CD4-positive, alpha-beta T cell treated with Interleukin-12 subunit alpha and Interleukin-12 subunit beta, for 1 hour (primary cell): ENCODE results near the gene CLPTM1L.
"Not testable (repeated sequence)": the region's sequence is repeated elsewhere in the genome, so short reads cannot be mapped to it uniquely, and the experiment has no call there.

Experiments
- DNase-seq: peaks from one replicate; pipeline ENCODE4 v3.0.0-alpha.2; 2020

The CLPTM1L gene

DNA sequence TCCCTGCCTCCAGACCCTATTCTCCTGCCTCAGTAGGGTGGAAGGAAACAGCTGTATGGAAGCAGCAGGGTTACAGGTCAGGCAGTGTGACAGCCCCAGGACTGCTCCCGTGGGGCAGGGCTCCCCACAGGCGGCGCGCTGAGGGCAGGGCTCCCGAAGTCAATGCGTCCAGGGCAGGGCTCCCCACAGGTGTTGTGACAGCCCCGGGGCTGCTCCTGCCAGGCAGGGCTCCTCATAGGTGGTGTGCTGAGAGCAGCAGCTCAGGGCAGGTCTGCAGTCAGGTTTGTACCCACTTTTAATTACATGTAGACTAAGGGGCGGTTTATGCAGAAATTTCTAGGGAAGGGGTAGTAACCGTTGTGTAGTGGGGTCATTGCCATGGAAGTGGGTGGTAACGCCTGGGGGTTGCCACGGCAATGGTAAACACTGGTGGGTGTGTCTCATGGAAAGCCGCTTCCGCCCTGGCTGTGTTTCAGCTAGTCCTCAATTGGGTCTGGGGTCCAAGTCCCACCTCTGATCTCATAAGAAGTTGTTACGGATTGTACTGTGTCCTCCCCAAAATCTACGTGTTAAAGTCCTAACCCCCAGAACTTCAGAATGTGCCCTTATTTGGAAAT is 33.4 kb downstream of the CLPTM1L start:
- DNase-seq, result no peak

DNA sequence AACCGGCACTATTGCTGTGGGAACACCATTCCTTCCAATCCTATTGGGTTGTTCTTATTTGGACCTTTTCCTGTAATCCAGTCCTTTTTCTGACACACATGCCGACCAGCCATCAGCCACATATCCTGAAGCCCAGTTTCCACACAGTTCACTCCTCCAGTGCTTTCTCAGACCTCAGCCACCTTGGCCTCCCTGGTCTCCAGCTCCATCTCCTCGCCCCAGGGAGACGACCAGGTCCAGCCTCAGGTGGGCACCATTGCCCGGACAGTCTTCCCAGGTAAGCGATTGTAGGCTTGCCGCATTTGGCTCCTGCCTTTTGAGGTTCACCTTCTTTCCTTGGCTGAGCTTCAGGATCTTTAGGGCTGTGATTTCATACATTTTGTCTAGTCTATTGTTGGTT is 34.8 kb downstream of the CLPTM1L start:
- no peak for DNase-seq

GRCh38 chr5:1304033-1304432 is 40.9 kb downstream of the CLPTM1L start:
- no peak for DNase-seq

DNA sequence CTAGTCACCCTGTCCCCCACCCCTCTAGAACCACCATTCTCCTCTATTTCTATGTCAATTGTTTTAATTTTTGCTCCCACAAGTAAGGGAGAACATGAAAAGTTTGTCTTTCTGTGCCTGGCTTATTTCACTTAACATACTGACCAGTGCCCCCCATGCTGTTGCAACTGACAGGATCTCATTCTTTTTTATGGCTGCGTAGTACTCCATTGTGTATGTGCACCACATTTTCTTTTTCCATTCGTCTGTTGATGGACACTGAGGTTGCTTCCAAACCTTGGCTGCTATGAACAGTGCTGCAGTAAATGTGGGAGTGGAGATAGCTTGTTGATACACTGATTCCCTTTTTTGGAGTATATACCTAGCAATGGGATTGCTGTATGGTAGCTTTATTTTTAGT is 42.6 kb downstream of the CLPTM1L start:
- no peak for DNase-seq

DNA sequence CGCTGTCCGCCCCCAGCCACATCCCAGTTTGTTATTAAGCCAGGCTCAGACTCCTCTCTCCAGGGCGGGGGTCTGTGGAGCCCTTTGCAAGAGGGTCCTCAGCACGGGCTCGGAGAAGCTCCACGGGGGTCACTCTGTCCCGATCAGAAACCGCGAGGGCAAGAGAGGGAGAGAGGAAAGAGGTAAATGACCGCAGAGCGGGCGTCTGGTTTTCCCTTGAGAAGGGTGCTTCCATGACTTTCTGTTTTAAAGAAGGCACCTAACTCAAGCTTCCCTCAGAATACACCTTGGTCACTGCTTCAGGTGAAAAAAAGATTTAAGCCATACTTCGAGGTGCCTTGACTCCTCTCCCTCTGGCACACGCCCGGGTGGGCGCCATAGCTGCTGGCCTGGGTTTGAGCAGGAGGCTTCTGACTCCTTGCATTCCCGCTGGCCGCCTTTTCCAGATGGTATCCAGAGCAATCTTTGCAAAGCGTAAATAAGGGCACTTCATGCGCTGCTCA is 44.3 kb downstream of the CLPTM1L start:
- DNase-seq, result no peak

- no peak for DNase-seq
Measured at GRCh38 chr5:1299961-1300360, 44.9 kb downstream of the CLPTM1L start.

DNA sequence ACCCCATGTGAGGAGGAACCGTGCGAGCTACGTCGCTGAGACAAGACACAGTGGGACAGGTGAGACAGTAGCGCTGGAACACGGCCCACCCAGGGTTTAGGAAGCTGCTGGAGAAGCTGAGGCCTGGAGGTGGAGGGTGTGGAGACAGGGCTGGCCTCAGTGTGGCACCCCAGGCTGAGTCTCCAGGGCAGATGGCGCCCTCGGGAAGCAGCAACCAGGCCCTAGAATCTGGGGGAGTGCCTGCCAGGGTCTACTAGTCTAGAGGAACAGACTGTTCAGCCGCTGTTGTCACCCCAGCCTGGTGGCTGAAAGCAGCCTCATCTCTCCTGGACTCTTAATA is 45.4 kb downstream of the CLPTM1L start:
- DNase-seq, result no peak

- DNase-seq, result no peak
Measured at GRCh38 chr5:1298723-1299510, 46.0 kb downstream of the CLPTM1L start.

DNA sequence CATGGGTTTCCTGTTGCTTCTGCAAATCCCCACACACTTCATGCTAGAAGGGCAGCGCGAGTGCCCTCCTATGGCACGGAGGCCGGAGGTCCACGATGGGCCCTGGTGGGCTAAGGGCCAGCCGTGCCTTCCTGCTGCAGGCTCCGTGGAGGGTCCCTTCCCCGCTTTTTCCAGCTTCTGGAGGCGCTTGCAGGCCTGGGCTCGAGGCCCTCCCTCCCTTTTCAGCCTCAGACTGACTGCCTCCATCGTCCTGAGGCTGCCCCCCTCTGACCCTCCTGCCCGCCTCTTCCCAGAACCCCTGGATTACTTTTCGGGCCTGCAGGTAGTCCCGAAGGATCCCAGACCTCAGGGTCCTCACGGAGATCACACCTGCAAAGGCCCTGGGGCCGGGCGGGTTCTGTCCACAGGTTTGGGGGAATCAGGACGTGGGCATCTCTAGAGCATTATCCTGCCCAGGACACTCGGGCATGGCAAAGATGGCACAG is 46.8 kb downstream of the CLPTM1L start:
- no peak for DNase-seq

- DNase-seq, result no peak
Measured at GRCh38 chr5:1297243-1297642, 47.7 kb downstream of the CLPTM1L start.

DNA sequence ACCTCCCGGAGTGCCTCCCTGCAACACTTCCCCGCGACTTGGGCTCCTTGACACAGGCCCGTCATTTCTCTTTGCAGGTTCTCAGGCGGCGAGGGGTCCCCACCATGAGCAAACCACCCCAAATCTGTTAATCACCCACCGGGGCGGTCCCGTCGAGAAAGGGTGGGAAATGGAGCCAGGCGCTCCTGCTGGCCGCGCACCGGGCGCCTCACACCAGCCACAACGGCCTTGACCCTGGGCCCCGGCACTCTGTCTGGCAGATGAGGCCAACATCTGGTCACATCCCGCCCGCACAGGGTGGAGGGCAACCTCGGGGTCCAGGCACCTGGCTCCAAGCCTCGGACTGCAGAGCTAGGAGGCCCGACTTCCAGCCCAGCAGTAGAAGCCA is 49.3 kb downstream of the CLPTM1L start:
- DNase-seq, result no peak

- peak; percentile 82 for DNase-seq
Measured at GRCh38 chr5:1294835-1295649, 49.9 kb downstream of the CLPTM1L start, which contains the start of gene TERT. Gene TERT, minus strand, starts transcription at chr5:1295068. Its CDS starts 79 bp downstream, at chr5:1294989.

GRCh38 chr5:1294206-1294834 is 50.6 kb downstream of the CLPTM1L start:
- DNase-seq, result no peak

GRCh38 chr5:1293416-1294205 is 51.3 kb downstream of the CLPTM1L start:
- no peak for DNase-seq

- no peak for DNase-seq
Measured at GRCh38 chr5:1292846-1293415, 52.0 kb downstream of the CLPTM1L start.

GRCh38 chr5:1292139-1292538 is 52.8 kb downstream of the CLPTM1L start:
- DNase-seq, result no peak

DNA sequence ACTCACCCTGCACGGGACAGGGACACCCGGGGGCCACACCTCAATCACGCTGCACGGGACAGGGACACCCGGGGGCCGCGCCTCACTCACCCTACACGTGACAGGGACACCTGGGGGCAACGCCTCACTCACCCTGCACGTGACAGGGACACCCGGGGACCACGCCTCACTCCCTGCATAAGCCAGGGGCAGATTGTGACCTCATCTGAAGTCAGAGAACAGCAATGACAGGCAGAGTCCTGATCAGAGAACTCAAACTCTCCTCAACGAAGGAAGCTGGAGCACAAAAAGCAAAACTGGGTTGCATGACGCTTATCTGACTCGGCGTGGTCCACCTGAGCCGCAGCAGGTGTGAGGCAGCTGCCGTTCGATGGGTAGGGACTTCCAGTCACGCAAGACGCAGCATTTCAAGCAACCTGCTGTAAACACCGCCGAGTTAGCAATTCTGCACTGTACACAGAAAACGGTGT is 53.3 kb downstream of the CLPTM1L start:
- no peak for DNase-seq

DNA sequence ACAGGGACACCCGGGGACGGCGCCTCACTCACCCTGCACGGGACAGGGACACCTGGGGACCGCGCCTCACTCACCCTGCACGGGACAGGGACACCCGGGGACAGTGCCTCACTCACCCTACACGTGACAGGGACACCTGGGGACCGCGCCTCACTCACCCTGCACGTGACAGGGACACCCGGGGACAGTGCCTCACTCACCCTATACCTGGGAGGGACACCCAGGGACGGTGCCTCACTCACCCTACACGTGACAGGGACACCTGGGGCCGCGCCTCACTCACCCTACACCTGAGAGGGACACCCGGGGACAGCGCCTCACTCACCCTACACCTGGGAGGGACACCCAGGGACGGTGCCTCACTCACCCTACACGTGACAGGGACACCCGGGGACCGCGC is 53.9 kb downstream of the CLPTM1L start:
- not testable (repeated sequence) for DNase-seq

- DNase-seq, result not testable (repeated sequence)
Measured at GRCh38 chr5:1289559-1289958, 55.3 kb downstream of the CLPTM1L start.

GRCh38 chr5:1288439-1289335 is 56.2 kb downstream of the CLPTM1L start:
- no peak for DNase-seq
